Ovary (tissue), 9 donors: ENCODE data around the gene FLRT2. TPM values are rescaled to one million over a fixed set of nuclear protein-coding genes. Genes with fewer than 3 reads are reported as not detected.

Experiments
- DNase-seq, 5 donors: peaks; one replicate each; pipeline ENCODE4 v3.0.0-alpha.2; 2019 to 2020
- H3K27ac ChIP-seq, 2 donors: fragments of 200-600 bp; one replicate each; pipeline versions ENCODE4 v1.5.1 to v1.8.0; 2019 to 2022
- H3K27me3 ChIP-seq: fragments of 200-600 bp; one replicate; pipeline ENCODE4 v1.8.0; 2022
- H3K36me3 ChIP-seq: fragments of 200-600 bp; sonication (generic); one replicate; pipeline ENCODE4 v1.5.1; 2019
- H3K4me1 ChIP-seq: one replicate; pipeline ENCODE4 v1.8.1; 2013; ENCODE audit warnings: mild to moderate bottlenecking, moderate library complexity; ENCODE audit not compliant: insufficient read depth
- H3K4me3 ChIP-seq: fragments of 200-600 bp; sonication (generic); one replicate; pipeline ENCODE4 v1.5.1; 2017
- H3K9me3 ChIP-seq, 2 donors: fragments of 200-600 bp in 1 of 2; sonication (generic) in 1 of 2; one replicate each; pipeline versions ENCODE4 v1.5.1 to v1.8.1; 2013 to 2019; ENCODE audit warnings: mild to moderate bottlenecking in 1 of 2, moderate library complexity in 1 of 2
- CTCF ChIP-seq, 3 donors: fragments of 450-650 bp in 2 of 3; fragments of 200-600 bp in 1 of 3; IDR thresholded peaks; one replicate each; pipeline versions ENCODE4 v1.5.1 to v1.8.0; 2016 to 2022; ENCODE audit warnings: antibody characterized with exemption in 3 of 3, mild to moderate bottlenecking in 1 of 3
- EP300 ChIP-seq: sonication (generic); formaldehyde crosslinking; IDR thresholded peaks from one replicate; pipeline ENCODE4 v1.6.1; 2017; ENCODE audit warnings: antibody characterized with exemption
- POLR2A ChIP-seq: fragments of 450-650 bp; IDR thresholded peaks from one replicate; pipeline ENCODE4 v1.6.1; 2017; ENCODE audit warnings: antibody characterized with exemption, mild to moderate bottlenecking, moderate library complexity
- WGBS, 3 donors: extraction: QIAGEN DNeasy Blood & Tissue Kit in 1 of 3; methylation state at CpG; one replicate each; pipeline versions ENCODE4 v1.1.5 to v1.1.7; 2013 to 2017; 5-methylcytosine and 5-hydroxymethylcytosine counted together
- intact Hi-C, 4 donors: fragments of 100-400 bp; cut with DNase I; formaldehyde crosslinking; loops; one replicate each; pipeline versions ENCODE4 v1.11.0 to v1.15.1; 2022 to 2023
- polyA plus RNA-seq, 2 donors: library from polyadenylated mRNA; stranded (reverse); fragments of 200-250 nt in 1 of 2; fragments of 350-450 nt in 1 of 2; fragmentation: Illumina TruSeq in 1 of 2; extraction: RNeasy Lipid Tissue Mini Kit (QIAGEN cat#74804) in 1 of 2; gene quantifications; one replicate each; pipeline ENCODE4 v1.2.3, GENCODE V29; 2013 to 2014
- total RNA-seq, 7 donors: library from RNA; depleted of rRNA in 2 of 7; stranded (reverse); fragments of >200 nt in 2 of 7; fragmentation: NEBNext Ultra II Directional in 3 of 7; extraction: Animal tissue kit (Norgen Biotek cat#: 25700) in 3 of 7; gene quantifications; one replicate each; pipeline versions ENCODE4 v1.1.0 to v1.2.4, GENCODE V29; 2016 to 2023
- donor health status: DM: no; HTN: no; CAD: no; lungs with moderate emphysema.
- donor health status: DM: no; HTN: no; CAD: no.
- donor health status: Bipolar disorder and iron deficiency.
- donor health status: DM: yes; HTN: yes; CAD: no.
- donor health status: DM: no; HTN: no; CAD: no.
- donor health status: DM: yes; HTN: yes; CAD: no.

The FLRT2 gene
- total and polyA plus RNA-seq, 9 donors, result 27.0 to 166 (median 55.5) TPM

DNA sequence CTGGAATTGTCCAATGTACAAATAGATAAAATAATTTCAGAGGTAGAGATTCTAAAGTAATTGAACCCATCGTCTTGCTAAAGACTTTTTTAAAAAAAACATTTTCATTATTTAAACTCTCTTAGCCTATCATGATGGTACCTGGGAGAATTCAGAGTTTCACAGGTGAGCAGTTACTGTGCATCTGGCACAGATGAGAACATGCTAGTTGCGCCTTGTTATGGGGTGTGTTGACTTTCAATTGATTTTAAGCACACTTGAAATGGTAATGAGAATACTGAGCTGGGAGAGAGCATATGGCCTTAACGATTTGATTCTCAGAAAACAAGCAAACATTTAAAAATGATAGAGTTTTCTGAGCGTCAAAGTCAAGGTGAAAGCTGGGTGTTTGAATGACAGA is 66.6 kb downstream of the FLRT2 start:
- 90 to 92% (median 91%) methylated on average over 4 of the region's 4 CpGs for WGBS, 3 donors
- H3K27ac ChIP-seq, result no peak overlapping the region
- no peak overlapping the region for H3K4me3 ChIP-seq
- TF ChIP-seq CTCF (IDR thresholded peaks at IDR 0.05), result no peak
- peaks cover 3% of the 10 kb centered on the region for H3K4me1 ChIP-seq
- no peak for DNase-seq
- H3K27me3 ChIP-seq, result no peaks in the 10 kb centered on the region
- H3K9me3 ChIP-seq, result no peaks in the 10 kb centered on the region
- no peaks in the 10 kb centered on the region for H3K36me3 ChIP-seq
- intact Hi-C loops, result no loop called here

GRCh38 chr14:85597701-85598100 is 67.8 kb downstream of the FLRT2 start:
- TF ChIP-seq EP300 (no peak), POLR2A (no peak)
- intact Hi-C loops, result no loop called here

DNA sequence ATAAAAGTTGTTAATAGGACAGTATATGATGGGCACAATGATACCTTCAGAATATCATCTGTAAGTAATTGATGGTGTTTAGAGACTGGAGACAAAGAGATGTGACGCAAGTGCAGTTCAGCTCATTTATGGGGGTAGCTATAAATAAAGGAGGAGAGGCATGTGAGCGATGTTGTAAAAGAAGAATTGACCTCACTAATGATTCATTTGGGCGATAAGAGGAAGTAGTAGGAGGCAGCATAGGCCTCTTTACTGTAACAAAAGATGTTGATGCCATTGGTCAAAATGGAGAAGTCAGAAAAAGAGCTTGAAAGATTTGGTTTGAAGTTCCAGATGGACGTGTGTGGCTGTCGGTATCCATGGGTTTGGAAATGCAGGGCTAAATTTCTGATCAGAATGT is 70.0 kb downstream of the FLRT2 start:
- no peak for TF ChIP-seq CTCF (IDR thresholded peaks at IDR 0.05)
- no peak for TF ChIP-seq EP300
- no peak for TF ChIP-seq POLR2A
- peaks cover 4% of the 10 kb centered on the region for H3K4me1 ChIP-seq
- H3K36me3 ChIP-seq, result no peaks in the 10 kb centered on the region
- no peak for DNase-seq
- H3K9me3 ChIP-seq, result no peaks in the 10 kb centered on the region
- WGBS, 3 donors, result 81 to 91% (median 87%) methylated on average over 5 of the region's 5 CpGs
- no peaks in the 10 kb centered on the region for H3K27me3 ChIP-seq
- H3K27ac ChIP-seq, result no peak overlapping the region
- intact Hi-C loops, result no loop called here
- no peak overlapping the region for H3K4me3 ChIP-seq

More at GRCh38 chr14:85597701-85598100, 67.8 kb downstream of the FLRT2 start:
- 92 to 96% (median 93%) methylated on average over 3 of the region's 3 CpGs for WGBS, 3 donors
- Histone ChIP-seq H3K4me3 (no peak overlapping the region), H3K36me3 (no peaks in the 10 kb centered on the region), H3K27ac (no peak overlapping the region), H3K4me1 (peaks cover 3% of the 10 kb centered on the region), H3K9me3 (no peaks in the 10 kb centered on the region), H3K27me3 (no peaks in the 10 kb centered on the region)
- DNase-seq, result no peak

DNA sequence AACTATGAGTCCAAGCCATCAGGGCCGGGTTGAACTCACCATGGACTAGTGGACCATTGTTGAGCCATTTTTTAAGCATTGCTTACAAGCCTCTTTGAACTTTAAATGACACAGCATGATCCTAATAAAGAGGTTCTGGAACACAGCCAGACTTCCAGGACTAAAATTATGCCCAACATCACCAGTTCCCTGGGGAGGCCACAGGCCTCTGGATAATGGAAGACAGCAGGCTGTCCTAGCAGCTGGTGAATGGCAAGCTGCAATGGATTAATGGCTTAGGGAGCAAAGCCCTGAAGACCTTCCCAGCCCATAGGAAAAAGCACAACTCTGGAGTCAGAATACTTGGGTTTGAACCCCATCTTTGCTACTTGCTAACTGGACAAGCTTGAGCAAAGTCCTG is 71.3 kb downstream of the FLRT2 start:
- peaks cover 4% of the 10 kb centered on the region for H3K4me1 ChIP-seq

GRCh38 chr14:85601690-85602089 is 71.7 kb downstream of the FLRT2 start:
- H3K9me3 ChIP-seq, result no peaks in the 10 kb centered on the region
- H3K4me3 ChIP-seq, result no peak overlapping the region
- TF ChIP-seq POLR2A (no peak), EP300 (no peak), CTCF (IDR thresholded peaks at IDR 0.05) (no peak)
- intact Hi-C loops, result no loop called here
- no peaks in the 10 kb centered on the region for H3K27me3 ChIP-seq
- no peaks in the 10 kb centered on the region for H3K36me3 ChIP-seq
- peaks cover 4% of the 10 kb centered on the region for H3K4me1 ChIP-seq
- DNase-seq, result no peak
- no peak overlapping the region for H3K27ac ChIP-seq
- 54 to 74% (median 54%) methylated on average over 1 of the region's 1 CpG for WGBS, 3 donors

More for the DNA sequence above, 71.3 kb downstream of the FLRT2 start:
- no peak overlapping the region for H3K27ac ChIP-seq
- no peak for DNase-seq
- no peaks in the 10 kb centered on the region for H3K36me3 ChIP-seq
- intact Hi-C loops, result no loop called here
- H3K9me3 ChIP-seq, result no peaks in the 10 kb centered on the region
- 78 to 90% (median 81%) methylated on average over 1 of the region's 1 CpG for WGBS, 3 donors
- no peaks in the 10 kb centered on the region for H3K27me3 ChIP-seq
- no peak overlapping the region for H3K4me3 ChIP-seq
- TF ChIP-seq EP300 (no peak), CTCF (IDR thresholded peaks at IDR 0.05) (no peak), POLR2A (no peak)
